Measurements from ENCODE around the gene GNAT3. TPM values are rescaled to one million over a fixed set of nuclear protein-coding genes. Genes with fewer than 3 reads are reported as not detected.

GNAT3 gene
- total RNA-seq, 1 donor from 2014 or later, result not detected

DNA sequence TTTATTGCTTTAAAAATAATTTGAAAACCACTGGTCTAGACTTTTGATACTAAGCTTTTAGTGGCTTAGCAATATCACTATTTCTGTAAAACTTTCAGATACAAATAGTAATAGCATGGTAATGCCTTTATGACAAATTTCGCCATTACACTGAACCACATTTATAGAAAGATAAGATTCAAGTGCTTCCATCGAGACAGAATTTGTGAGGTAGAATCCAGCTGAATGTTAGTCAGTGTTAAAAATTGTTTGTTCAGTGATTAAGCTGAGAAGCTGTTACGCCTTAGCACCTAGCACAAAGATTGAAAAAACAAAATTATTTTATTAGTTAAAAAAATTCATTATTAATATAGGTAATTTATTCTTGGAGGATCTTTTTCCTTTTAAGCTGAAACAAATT is 36.5 kb downstream of the GNAT3 start:
- no peaks in the 10 kb centered on the region for H3K36me3 Mint-ChIP-seq
- H3K4me3 Mint-ChIP-seq, result no peak overlapping the region
- no peak for TF ChIP-seq CTCF (IDR thresholded peaks at IDR 0.05; ENCODE audit: unreplicated experiment)
- H3K9me3 Mint-ChIP-seq, result no peaks in the 10 kb centered on the region
- DNase-seq (ENCODE audit: low spot score in 2 of 2, unreplicated experiment in 2 of 2), result no peak
- H3K27me3 Mint-ChIP-seq (ENCODE audit: low read depth), result no peaks in the 10 kb centered on the region
- H3K27ac Mint-ChIP-seq, result no peak overlapping the region
- peaks cover 2% of the 10 kb centered on the region for H3K4me1 Mint-ChIP-seq

- no peak overlapping the region for H3K4me3 Mint-ChIP-seq
- no peaks in the 10 kb centered on the region for H3K36me3 Mint-ChIP-seq
- DNase-seq (ENCODE audit: low spot score in 2 of 2, unreplicated experiment in 2 of 2), result no peak
- H3K27ac Mint-ChIP-seq, result no peak overlapping the region
- peaks cover 6% of the 10 kb centered on the region for H3K4me1 Mint-ChIP-seq
- H3K9me3 Mint-ChIP-seq, result no peaks in the 10 kb centered on the region
- H3K27me3 Mint-ChIP-seq (ENCODE audit: low read depth), result no peaks in the 10 kb centered on the region
- TF ChIP-seq CTCF (IDR thresholded peaks at IDR 0.05; ENCODE audit: unreplicated experiment), result no peak
Measured at GRCh38 chr7:80473751-80474150, 38.1 kb downstream of the GNAT3 start.

GRCh38 chr7:80472491-80473200 is 39.2 kb downstream of the GNAT3 start:
- no peaks in the 10 kb centered on the region for H3K9me3 Mint-ChIP-seq
- peaks cover 6% of the 10 kb centered on the region for H3K4me1 Mint-ChIP-seq
- H3K27me3 Mint-ChIP-seq (ENCODE audit: low read depth), result no peaks in the 10 kb centered on the region
- H3K36me3 Mint-ChIP-seq, result no peaks in the 10 kb centered on the region
- no peak overlapping the region for H3K27ac Mint-ChIP-seq
- no peak for TF ChIP-seq CTCF (IDR thresholded peaks at IDR 0.05; ENCODE audit: unreplicated experiment)
- H3K4me3 Mint-ChIP-seq, result no peak overlapping the region
- DNase-seq (ENCODE audit: low spot score in 2 of 2, unreplicated experiment in 2 of 2), result no peak

- no peak for TF ChIP-seq CTCF (IDR thresholded peaks at IDR 0.05; ENCODE audit: unreplicated experiment)
- Mint-ChIP-seq H3K27ac (no peak overlapping the region), H3K4me3 (no peak overlapping the region), H3K4me1 (peaks cover 13% of the 10 kb centered on the region), H3K9me3 (no peaks in the 10 kb centered on the region), H3K36me3 (no peaks in the 10 kb centered on the region), H3K27me3 (ENCODE audit: low read depth) (no peaks in the 10 kb centered on the region)
- no peak for DNase-seq (ENCODE audit: low spot score in 2 of 2, unreplicated experiment in 2 of 2)
Measured at GRCh38 chr7:80468931-80469714, 42.7 kb downstream of the GNAT3 start.

DNA sequence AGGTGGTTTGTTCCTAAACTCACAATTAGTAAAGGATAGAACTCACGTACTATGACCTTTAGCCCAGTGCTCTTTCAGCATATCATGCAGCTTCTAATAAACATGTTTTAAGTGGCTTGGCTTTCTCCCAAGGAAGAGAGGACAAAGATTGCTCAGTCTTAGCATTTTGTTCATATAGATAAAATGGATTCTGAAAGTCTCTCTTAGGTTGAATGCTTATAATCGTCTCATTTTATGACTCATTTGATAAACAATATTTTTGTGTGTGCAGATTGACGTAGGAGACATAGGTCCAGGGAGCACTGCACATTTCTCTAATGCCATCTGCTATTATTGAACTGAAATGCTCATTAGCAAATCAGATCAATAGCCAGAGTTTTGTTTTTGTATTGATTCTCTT is 44.8 kb downstream of the GNAT3 start:
- no peak for DNase-seq (ENCODE audit: low spot score in 2 of 2, unreplicated experiment in 2 of 2)
- no peak for TF ChIP-seq CTCF (IDR thresholded peaks at IDR 0.05; ENCODE audit: unreplicated experiment)
- Mint-ChIP-seq H3K9me3 (no peaks in the 10 kb centered on the region), H3K27ac (no peak overlapping the region), H3K36me3 (no peaks in the 10 kb centered on the region), H3K4me1 (peaks cover 13% of the 10 kb centered on the region), H3K4me3 (no peak overlapping the region), H3K27me3 (ENCODE audit: low read depth) (no peaks in the 10 kb centered on the region)
